ENCODE measurements around the gene MAP2.

GRCh38 chr2:209458008-209458979 is 34.4 kb downstream of the MAP2 start:
- TF ChIP-seq POLR2AphosphoS5 (IDR thresholded peaks at IDR 0.05) (no peak), CTCF (IDR thresholded peaks at IDR 0.05) (no peak)
